ENCODE data around the gene LRRC8D.

The LRRC8D gene

GRCh38 chr1:89872567-89872966 lies 51.7 kb downstream of the LRRC8D start:
- DNase-seq = no peak

GRCh38 chr1:89873288-89873687 lies 52.5 kb downstream of the LRRC8D start:
- DNase-seq = no peak

- peak; percentile 29 for DNase-seq
Measured at GRCh38 chr1:89873770-89874169, 52.9 kb downstream of the LRRC8D start.

- DNase-seq = no peak
Measured at GRCh38 chr1:89876463-89876862, 55.6 kb downstream of the LRRC8D start.

- DNase-seq = no peak
Measured at GRCh38 chr1:89877756-89878155, 56.9 kb downstream of the LRRC8D start.

GRCh38 chr1:89878256-89878655 lies 57.4 kb downstream of the LRRC8D start:
- no peak for DNase-seq

GRCh38 chr1:89880679-89881078 lies 59.8 kb downstream of the LRRC8D start:
- no peak for DNase-seq

GRCh38 chr1:89881415-89882058 lies 60.7 kb downstream of the LRRC8D start:
- DNase-seq = no peak

- no peak for DNase-seq
Measured at GRCh38 chr1:89882348-89883029, 61.7 kb downstream of the LRRC8D start.

GRCh38 chr1:89883030-89883379 lies 62.2 kb downstream of the LRRC8D start:
- DNase-seq = no peak

- no peak for DNase-seq
Measured at GRCh38 chr1:89884718-89885596, 64.1 kb downstream of the LRRC8D start.

- DNase-seq = no peak
Measured at GRCh38 chr1:89887270-89887669, 66.4 kb downstream of the LRRC8D start.

GRCh38 chr1:89887713-89888112 lies 66.9 kb downstream of the LRRC8D start:
- DNase-seq = no peak

GRCh38 chr1:89888480-89889322 lies 67.9 kb downstream of the LRRC8D start:
- no peak for DNase-seq

- no peak for DNase-seq
Measured at GRCh38 chr1:89889323-89889615, 68.4 kb downstream of the LRRC8D start.

GRCh38 chr1:89890085-89890752 lies 69.4 kb downstream of the LRRC8D start:
- DNase-seq = no peak

- no peak for DNase-seq
Measured at GRCh38 chr1:89892816-89893215, 72.0 kb downstream of the LRRC8D start.

GRCh38 chr1:89894210-89895201 lies 73.7 kb downstream of the LRRC8D start:
- no peak for DNase-seq

- no peak for DNase-seq
Measured at GRCh38 chr1:89896105-89896942, 75.5 kb downstream of the LRRC8D start.
